SU-DHL-6 (cell line): ENCODE data around the gene ADSS2.

Experiments used
- H2AFZ ChIP-seq: fragments of 200-600 bp; sonication (generic); 2 replicates; pipeline ENCODE4 v1.6.1; 2014; ENCODE audit warnings: low read depth, mild to moderate bottlenecking, moderate library complexity, mixed read lengths, antibody characterized with exemption, low read length; ENCODE audit not compliant: severe bottlenecking
- H3F3A ChIP-seq: fragments of 200-600 bp; shearing (Covaris generic); 2 replicates; pipeline ENCODE4 v1.6.0; 2016; ENCODE audit warnings: antibody characterized with exemption, mild to moderate bottlenecking; ENCODE audit not compliant: insufficient read depth
- H3K27ac ChIP-seq: fragments of 200-600 bp; sonication (generic); 2 replicates; pipeline ENCODE4 v1.5.1; 2016; ENCODE audit warnings: low read depth, mild to moderate bottlenecking, low read length, moderate library complexity, mixed read lengths
- H3K27me3 ChIP-seq: fragments of 200-600 bp; sonication (generic), shearing (Covaris generic); 2 replicates; pipeline ENCODE4 v1.6.0; 2014; ENCODE audit warnings: mild to moderate bottlenecking, low read length
- H3K36me3 ChIP-seq: fragments of 200-600 bp; sonication (generic); 2 replicates; pipeline ENCODE4 v1.6.1; 2014; ENCODE audit warnings: mild to moderate bottlenecking, low read length, mixed read lengths
- H3K4me2 ChIP-seq: fragments of 300-600, 200-600 bp; shearing (Covaris generic), sonication (generic); 2 replicates; pipeline ENCODE4 v1.6.0; 2014; ENCODE audit warnings: low read length, low read depth, mild to moderate bottlenecking; ENCODE audit not compliant: poor library complexity, severe bottlenecking
- H3K4me3 ChIP-seq: fragments of 200-600 bp; sonication (generic); 2 replicates; pipeline ENCODE4 v1.5.1; 2014; ENCODE audit warnings: antibody characterized with exemption, low read length, mild to moderate bottlenecking, mixed read lengths; ENCODE audit not compliant: insufficient read depth, poor library complexity, severe bottlenecking
- H3K79me2 ChIP-seq: fragments of 200-600 bp; sonication (generic); 2 replicates; pipeline ENCODE4 v1.6.1; 2014; ENCODE audit warnings: mild to moderate bottlenecking, low read length, moderate library complexity; ENCODE audit not compliant: insufficient read depth
- H3K9ac ChIP-seq: fragments of 200-600 bp; sonication (generic); 2 replicates; pipeline ENCODE4 v1.7.0; 2014; ENCODE audit warnings: mild to moderate bottlenecking, low read length
- H3K9me2 ChIP-seq: fragments of 200-600 bp; sonication (generic); replicated peaks from 2 replicates; pipeline ENCODE4 v1.6.1; 2014; ENCODE audit warnings: low read length; ENCODE audit not compliant: insufficient read depth
- H3K9me3 ChIP-seq: fragments of 200-600 bp; sonication (generic); 2 replicates; pipeline ENCODE4 v1.6.1; 2014; ENCODE audit warnings: low read length, mixed read lengths; ENCODE audit not compliant: insufficient read depth
- H4K20me1 ChIP-seq: fragments of 200-600 bp; sonication (generic); 2 replicates; pipeline ENCODE4 v1.6.1; 2014; ENCODE audit warnings: low read depth, mild to moderate bottlenecking, antibody characterized with exemption, low read length, moderate library complexity, mixed read lengths
- EZH2phosphoT487 ChIP-seq: fragments of 200-600 bp; sonication (generic), shearing (Covaris generic); conservative IDR thresholded peaks from 2 replicates; pipeline ENCODE4 v1.6.1; 2018; ENCODE audit warnings: mild to moderate bottlenecking, antibody characterized with exemption, low read length, moderate library complexity, mixed read lengths
- TF ChIP-seq, protein P1 (sequence below): fragments of 200-600 bp; sonication (generic); IDR thresholded peaks from one replicate; pipeline ENCODE4 v1.5.1; 2017; ENCODE audit warnings: antibody characterized with exemption, mild to moderate bottlenecking, low read length, moderate library complexity; ENCODE audit not compliant: insufficient read depth, poor library complexity, severe bottlenecking

The ADSS2 gene

DNA sequence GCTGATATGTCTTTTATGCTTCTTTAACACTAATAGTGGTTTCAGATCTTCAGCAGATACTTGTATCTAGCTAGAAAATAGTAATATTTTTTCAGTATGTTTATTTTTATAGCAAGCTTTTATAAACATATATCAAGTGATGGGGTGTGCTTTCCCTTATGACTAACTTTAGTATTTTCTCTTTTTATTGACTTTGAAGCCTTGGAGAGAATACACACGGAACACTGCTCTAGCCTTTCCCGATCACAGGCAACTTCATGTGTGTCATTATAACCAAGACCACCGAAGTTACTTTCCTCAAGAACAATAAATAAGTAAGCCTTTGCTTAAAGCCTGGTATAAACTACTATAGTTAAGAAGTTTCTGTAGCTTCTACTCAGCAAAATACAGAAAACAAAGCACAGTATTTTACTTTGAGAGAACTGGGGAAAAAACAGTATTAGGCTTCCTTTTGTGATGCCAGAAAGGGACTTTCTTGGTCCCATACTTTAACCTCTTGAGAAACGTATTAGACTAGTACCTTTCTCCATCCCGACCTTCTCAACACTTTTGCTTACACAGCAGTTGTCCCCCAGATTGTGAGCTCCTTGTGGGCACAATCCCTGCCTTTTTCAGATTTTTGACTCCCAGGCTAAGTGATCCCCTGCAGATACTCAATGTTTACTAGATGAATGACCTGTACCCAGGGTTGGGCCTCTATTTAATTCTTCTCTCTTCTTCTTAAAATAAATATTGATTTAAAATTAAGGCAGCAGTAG is 3.3 kb downstream of the ADSS2 start:
- H2AFZ ChIP-seq = no peak overlapping the region
- no peak for TF ChIP-seq EZH2phosphoT487
- TF ChIP-seq, protein P1, sequence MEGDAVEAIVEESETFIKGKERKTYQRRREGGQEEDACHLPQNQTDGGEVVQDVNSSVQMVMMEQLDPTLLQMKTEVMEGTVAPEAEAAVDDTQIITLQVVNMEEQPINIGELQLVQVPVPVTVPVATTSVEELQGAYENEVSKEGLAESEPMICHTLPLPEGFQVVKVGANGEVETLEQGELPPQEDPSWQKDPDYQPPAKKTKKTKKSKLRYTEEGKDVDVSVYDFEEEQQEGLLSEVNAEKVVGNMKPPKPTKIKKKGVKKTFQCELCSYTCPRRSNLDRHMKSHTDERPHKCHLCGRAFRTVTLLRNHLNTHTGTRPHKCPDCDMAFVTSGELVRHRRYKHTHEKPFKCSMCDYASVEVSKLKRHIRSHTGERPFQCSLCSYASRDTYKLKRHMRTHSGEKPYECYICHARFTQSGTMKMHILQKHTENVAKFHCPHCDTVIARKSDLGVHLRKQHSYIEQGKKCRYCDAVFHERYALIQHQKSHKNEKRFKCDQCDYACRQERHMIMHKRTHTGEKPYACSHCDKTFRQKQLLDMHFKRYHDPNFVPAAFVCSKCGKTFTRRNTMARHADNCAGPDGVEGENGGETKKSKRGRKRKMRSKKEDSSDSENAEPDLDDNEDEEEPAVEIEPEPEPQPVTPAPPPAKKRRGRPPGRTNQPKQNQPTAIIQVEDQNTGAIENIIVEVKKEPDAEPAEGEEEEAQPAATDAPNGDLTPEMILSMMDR = no peak
- peak overlapping the region; percentile 99 for H3K4me2 ChIP-seq
- no peak overlapping the region for H3K4me3 ChIP-seq
- no peaks in the 10 kb centered on the region for H3K9me2 ChIP-seq
- peak overlapping the region; percentile 8; the same call in 1 of the 2 replicates for H3K9ac ChIP-seq
- no peaks in the 10 kb centered on the region for H3K9me3 ChIP-seq
- H3F3A ChIP-seq = no peaks in the 10 kb centered on the region
- no peaks in the 10 kb centered on the region for H3K27me3 ChIP-seq
- H3K36me3 ChIP-seq = peaks cover 38% of the 10 kb centered on the region; the same call in 1 of the 2 replicates
- peaks cover 81% of the 10 kb centered on the region for H3K79me2 ChIP-seq
- H3K27ac ChIP-seq = no peak overlapping the region
- peaks cover 17% of the 10 kb centered on the region; the same call in 1 of the 2 replicates for H4K20me1 ChIP-seq

DNA sequence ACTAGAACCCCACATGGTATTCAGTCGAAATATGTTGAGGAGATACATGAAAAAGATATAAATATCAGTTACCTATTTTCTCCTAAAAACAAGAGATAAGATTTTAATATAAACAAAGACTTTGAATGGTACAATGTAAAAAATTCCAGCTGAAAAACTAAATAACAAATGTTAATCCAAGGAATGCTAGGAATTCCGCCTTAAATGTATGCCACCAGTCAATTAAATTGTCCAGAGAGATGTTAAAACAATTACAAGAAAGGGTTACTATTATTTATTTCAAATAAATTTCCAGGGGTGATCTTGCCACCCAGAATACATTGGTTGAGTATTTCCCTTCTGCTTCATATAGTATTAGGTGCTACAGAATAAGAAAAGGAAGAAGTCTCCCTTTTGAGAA is 4.2 kb downstream of the ADSS2 start:
- H3F3A ChIP-seq = no peaks in the 10 kb centered on the region
- H3K4me3 ChIP-seq = no peak overlapping the region
- no peak overlapping the region for H2AFZ ChIP-seq
- peak overlapping the region; percentile 24 for H3K4me2 ChIP-seq
- peaks cover 90% of the 10 kb centered on the region for H3K79me2 ChIP-seq
- no peak for TF ChIP-seq EZH2phosphoT487
- TF ChIP-seq, protein P1 = no peak
- H4K20me1 ChIP-seq = peaks cover 21% of the 10 kb centered on the region; the same call in 1 of the 2 replicates
- peaks cover 33% of the 10 kb centered on the region; the same call in 1 of the 2 replicates for H3K36me3 ChIP-seq
- no peak overlapping the region for H3K9ac ChIP-seq
- H3K27me3 ChIP-seq = no peaks in the 10 kb centered on the region
- no peak overlapping the region for H3K27ac ChIP-seq
- no peaks in the 10 kb centered on the region for H3K9me2 ChIP-seq
- no peaks in the 10 kb centered on the region for H3K9me3 ChIP-seq

- no peaks in the 10 kb centered on the region for H3F3A ChIP-seq
- H3K27me3 ChIP-seq = no peaks in the 10 kb centered on the region
- peaks cover 33% of the 10 kb centered on the region; the same call in 1 of the 2 replicates for H3K36me3 ChIP-seq
- H3K79me2 ChIP-seq = peaks cover 95% of the 10 kb centered on the region
- H3K9me2 ChIP-seq = no peaks in the 10 kb centered on the region
- no peak overlapping the region for H3K9ac ChIP-seq
- no peak overlapping the region for H2AFZ ChIP-seq
- H3K27ac ChIP-seq = no peak overlapping the region
- H3K9me3 ChIP-seq = no peaks in the 10 kb centered on the region
- H3K4me2 ChIP-seq = peak overlapping the region; percentile 13
- no peak for TF ChIP-seq EZH2phosphoT487
- TF ChIP-seq, protein P1 = no peak
- H3K4me3 ChIP-seq = no peak overlapping the region
- peaks cover 23% of the 10 kb centered on the region; the same call in 1 of the 2 replicates for H4K20me1 ChIP-seq
These were observed 4.7 kb downstream of the ADSS2 start for GRCh38 chr1:244447024-244447423.
